CD1c-positive myeloid dendritic cell (primary cell): ENCODE results near the gene FAM53A.
"Not testable (repeated sequence)": the region's sequence is repeated elsewhere in the genome, so short reads cannot be mapped to it uniquely, and the experiment has no call there.

Experiments used
- DNase-seq: peaks from one replicate; pipeline ENCODE4 v3.0.0-alpha.2; 2016; ENCODE audit errors: extremely low spot score

Gene FAM53A

GRCh38 chr4:1685235-1686150 is 1.4 kb upstream of the FAM53A start:
- no peak for DNase-seq

GRCh38 chr4:1684506-1685234 is 557 bp upstream of the FAM53A start:
- no peak for DNase-seq

- peak; percentile 28 for DNase-seq
Measured at GRCh38 chr4:1683261-1683735, 815 bp downstream of the FAM53A start.

- DNase-seq, result no peak
Measured at GRCh38 chr4:1682860-1683259, 1.3 kb downstream of the FAM53A start.

GRCh38 chr4:1678244-1678643 is 5.9 kb downstream of the FAM53A start:
- DNase-seq, result no peak

- peak; percentile 11 for DNase-seq
Measured at GRCh38 chr4:1676605-1677525, 7.2 kb downstream of the FAM53A start.

GRCh38 chr4:1675802-1676137 is 8.3 kb downstream of the FAM53A start:
- DNase-seq, result no peak

- DNase-seq, result no peak
Measured at GRCh38 chr4:1675136-1675801, 8.8 kb downstream of the FAM53A start.

- no peak for DNase-seq
Measured at GRCh38 chr4:1674682-1675081, 9.4 kb downstream of the FAM53A start.

- no peak for DNase-seq
Measured at GRCh38 chr4:1673671-1674070, 10.4 kb downstream of the FAM53A start.

- DNase-seq, result not testable (repeated sequence)
Measured at GRCh38 chr4:1671011-1671410, 13.1 kb downstream of the FAM53A start.

GRCh38 chr4:1670279-1670678 is 13.8 kb downstream of the FAM53A start:
- no peak for DNase-seq

- DNase-seq, result no peak
Measured at GRCh38 chr4:1669850-1670249, 14.3 kb downstream of the FAM53A start.

- no peak for DNase-seq
Measured at GRCh38 chr4:1669270-1669669, 14.8 kb downstream of the FAM53A start.

- no peak for DNase-seq
Measured at GRCh38 chr4:1668488-1668840, 15.6 kb downstream of the FAM53A start.

GRCh38 chr4:1667273-1667672 is 16.8 kb downstream of the FAM53A start:
- no peak for DNase-seq

GRCh38 chr4:1666391-1666790 is 17.7 kb downstream of the FAM53A start:
- DNase-seq, result no peak

- DNase-seq, result no peak
Measured at GRCh38 chr4:1664141-1664540, 20.0 kb downstream of the FAM53A start.

GRCh38 chr4:1663549-1663948 is 20.6 kb downstream of the FAM53A start:
- no peak for DNase-seq

GRCh38 chr4:1661695-1662094 is 22.4 kb downstream of the FAM53A start:
- no peak for DNase-seq

- DNase-seq, result no peak
Measured at GRCh38 chr4:1660948-1661677, 23.0 kb downstream of the FAM53A start.
